HepG2 (cell line): ENCODE measurements around the gene SPTB. TPM values are rescaled to one million over a fixed set of nuclear protein-coding genes. Genes with fewer than 3 reads are reported as not detected.

Experiments
- ATAC-seq: fragments of 200-7000 bp; cut with Tn5 transposase; 3 replicates; pipeline ENCODE4 v1.9.1; 2020; ENCODE audit warnings: mild to moderate bottlenecking, moderate library complexity
- BruUV-seq: library from RNA; stranded (reverse); fragments of 400-500 nt; replicated peaks from 2 replicates; lab custom pipeline; 2021; lab: Mats Ljungman, UMichigan
- CTCF ChIA-PET: fragments of 300-600 bp; formaldehyde crosslinking; extraction: SDS; loops from one replicate; lab custom pipeline; 2021; ENCODE audit warnings: low total read pairs, inconsistent platforms, low intra/inter-chr PET ratio; lab: Yijun Ruan, JAX
- POLR2A ChIA-PET: fragments of 350-600 bp; sonication (Branson Sonifier 250); formaldehyde crosslinking; loops from one replicate; lab custom pipeline; 2020; ENCODE audit warnings: antibody characterized with exemption, inconsistent platforms; lab: Yijun Ruan, JAX
- DNase-seq: peaks from one replicate; pipeline ENCODE4 v3.0.0-alpha.2; 2015; ENCODE audit warnings: low spot score
- FAIRE-seq: peaks from 3 replicates; lab custom pipeline; 2011; peaks lifted over from hg19 to GRCh38; lab: Jason Lieb, UNC
- H2AFZ ChIP-seq: one replicate; pipeline ENCODE4 v1.6.1; 2011; ENCODE audit warnings: low read length, inconsistent platforms
- H3K27ac ChIP-seq: fragments of 300-600 bp; 3 replicates; pipeline ENCODE4 v1.8.0; 2011; ENCODE audit warnings: mixed run types, mild to moderate bottlenecking, mixed read lengths, low read length, inconsistent platforms; ENCODE audit not compliant: insufficient read depth; ENCODE audit errors: extremely low read length
- H3K27me3 ChIP-seq, 2 experiments: fragments of 200-600 bp in 1 of 2; 2 replicates in 1 of 2; 3 replicates in 1 of 2; pipeline versions ENCODE4 v1.6.0 to v1.8.0; 2011; ENCODE audit warnings: low read length in 2 of 2, mild to moderate bottlenecking in 2 of 2, moderate library complexity in 2 of 2, inconsistent platforms in 1 of 2; ENCODE audit not compliant: insufficient read depth in 2 of 2, control insufficient read depth in 1 of 2
- H3K36me3 ChIP-seq, 2 experiments: fragments of 200-600 bp in 1 of 2; replicated peaks in 1 of 2; 2 replicates in 1 of 2; 3 replicates in 1 of 2; pipeline versions ENCODE4 v1.5.1 to v1.8.0; 2011; ENCODE audit warnings: low read length in 2 of 2, inconsistent platforms in 1 of 2; ENCODE audit not compliant: insufficient read depth in 2 of 2, control insufficient read depth in 1 of 2
- H3K4me1 ChIP-seq: 2 replicates; pipeline ENCODE4 v1.5.1; 2012; ENCODE audit warnings: low read length, inconsistent platforms; ENCODE audit not compliant: insufficient read depth
- H3K4me2 ChIP-seq: 2 replicates; pipeline ENCODE4 v1.6.0; 2011; ENCODE audit warnings: low read depth, low read length, inconsistent platforms
- H3K4me3 ChIP-seq, 3 experiments: fragments of 200-600 bp in 1 of 3; sonication (generic), shearing (Covaris generic) in 1 of 3; replicated peaks in 1 of 3; 2 replicates each; pipeline ENCODE4 v1.5.1; 2011 to 2016; ENCODE audit warnings: low read length in 3 of 3, inconsistent platforms in 2 of 3, low read depth in 2 of 3, mild to moderate bottlenecking in 2 of 3, control low read depth in 1 of 3, mixed read lengths in 1 of 3; ENCODE audit not compliant: insufficient read depth in 1 of 3
- H3K79me2 ChIP-seq: one replicate; pipeline ENCODE4 v1.6.1; 2011; ENCODE audit warnings: low read length, inconsistent platforms; ENCODE audit not compliant: insufficient read depth
- H3K9ac ChIP-seq: 2 replicates; pipeline ENCODE4 v1.6.0; 2011; ENCODE audit warnings: mild to moderate bottlenecking, low read depth, low read length, inconsistent platforms; ENCODE audit not compliant: insufficient read depth
- H3K9me3 ChIP-seq: 2 replicates; pipeline ENCODE4 v1.5.1; 2012; ENCODE audit warnings: mild to moderate bottlenecking, low read length
- H4K20me1 ChIP-seq: 2 replicates; pipeline ENCODE4 v1.6.0; 2011; ENCODE audit warnings: inconsistent platforms, mild to moderate bottlenecking, low read length, moderate library complexity; ENCODE audit not compliant: insufficient read depth
- NFE2L2 ChIP-seq: fragments of 150-350 bp; IDR thresholded peaks from 2 replicates; pipeline ENCODE4 v1.6.1; 2014; ENCODE audit warnings: low read length
- SNAI1 ChIP-seq: sonication (generic); formaldehyde crosslinking; IDR thresholded peaks from 2 replicates; pipeline ENCODE4 v1.5.0; 2020; ENCODE audit warnings: mild to moderate bottlenecking, missing genetic modification reagents, borderline replicate concordance
- TOE1 ChIP-seq: sonication (generic); formaldehyde crosslinking; IDR thresholded peaks from 2 replicates; pipeline ENCODE4 v1.4.0; 2020; ENCODE audit warnings: mild to moderate bottlenecking, missing genetic modification reagents
- ZBTB8A ChIP-seq: sonication (generic); formaldehyde crosslinking; IDR thresholded peaks from 2 replicates; pipeline ENCODE4 v1.4.0; 2020; ENCODE audit warnings: mild to moderate bottlenecking, low read depth, missing genetic modification reagents, borderline replicate concordance
- ZNF24 ChIP-seq: fragments of 450-650 bp; IDR thresholded peaks from 2 replicates; pipeline ENCODE4 v1.6.1; 2017; ENCODE audit warnings: antibody characterized with exemption, mild to moderate bottlenecking
- WGBS: methylation state at CpG from one replicate; pipeline ENCODE4 v1.1.6; 2017; ENCODE audit warnings: low lambda C conversion rate; 5-methylcytosine and 5-hydroxymethylcytosine counted together
- in situ Hi-C: cut with HindIII; loops from 2 replicates; pipeline ENCODE4 v1.10.0; 2017; ENCODE audit warnings: low pct_unique_long_range_greater_than_20kb; ENCODE audit not compliant: extremely low pct_ligation_motif_present
- intact Hi-C: fragments of 100-400 bp; cut with micrococcal nuclease; formaldehyde crosslinking; loops from one replicate; pipeline ENCODE4 v1.10.0; 2022; ENCODE audit not compliant: unreplicated experiment
- polyA plus RNA-seq, 8 experiments: library from polyadenylated mRNA; depleted of rRNA in 3 of 8; stranded (reverse) in 7 of 8; unstranded in 1 of 8; fragments of >200 nt; fragmentation: Illumina TruSeq in 4 of 8; extraction: Trizol in 4 of 8; gene quantifications; 2 replicates each; pipeline versions ENCODE4 v1.2.1 to v1.2.3, GENCODE V29; 2011 to 2016; ENCODE audit warnings: low read depth in 4 of 8, missing spikeins in 1 of 8, mixed read lengths in 1 of 8; ENCODE audit not compliant: insufficient read depth in 1 of 8
- total RNA-seq, 5 experiments: library from RNA; depleted of rRNA; stranded (reverse); fragments of >200 nt; fragmentation: Illumina TruSeq; extraction: Trizol; gene quantifications; 2 replicates each; pipeline ENCODE4 v1.2.3, GENCODE V29; 2016; ENCODE audit warnings: low read depth in 1 of 5
- TF ChIP-seq, protein P1 (sequence below): sonication (generic); formaldehyde crosslinking; IDR thresholded peaks from 2 replicates; pipeline ENCODE4 v1.4.0; 2020; ENCODE audit warnings: mild to moderate bottlenecking, missing genetic modification reagents
- TF ChIP-seq, protein P2 (sequence below): sonication (generic); formaldehyde crosslinking; conservative IDR thresholded peaks from 2 replicates; pipeline ENCODE4 v1.4.0; 2020; ENCODE audit warnings: missing genetic modification reagents
- TF ChIP-seq, protein P3 (sequence below): IDR thresholded peaks from 2 replicates; pipeline ENCODE4 v1.6.1; 2012; ENCODE audit warnings: low read depth, low read length, improper control_type of control experiment
- TF ChIP-seq, protein P4 (sequence below): sonication (generic); formaldehyde crosslinking; IDR thresholded peaks from 2 replicates; pipeline ENCODE4 v1.5.0; 2020; ENCODE audit warnings: missing genetic modification reagents

The SPTB gene
- total and polyA plus RNA-seq, 2 of the 13 experiments (the other 11 are each of a cell fraction or from before 2014, with no cell fraction given): 0.01 to 0.02 TPM

DNA sequence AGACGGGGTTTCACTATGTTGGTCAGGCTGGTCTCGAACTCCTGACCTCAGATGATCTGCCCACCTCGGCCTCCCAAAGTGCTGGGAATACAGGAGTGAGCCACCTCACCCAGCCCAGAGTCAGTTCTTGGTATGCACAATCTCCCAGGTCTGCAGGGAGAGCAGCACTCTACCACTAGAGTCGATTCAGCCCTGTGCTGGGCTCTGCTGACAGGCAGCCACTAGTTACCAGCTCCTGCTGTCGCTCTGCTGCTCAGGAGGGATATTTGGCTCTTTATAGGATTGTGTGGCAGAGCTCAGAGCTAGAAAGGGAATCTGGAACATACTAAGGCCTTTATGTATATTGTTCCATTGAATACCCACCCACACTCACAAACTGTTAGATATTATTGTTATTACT, 44.3 kb downstream of the SPTB start:
- POLR2A ChIA-PET: no interaction called here
- in situ Hi-C loops: no loop called here
- CTCF ChIA-PET: no interaction called here

More for the DNA sequence above, 44.3 kb downstream of the SPTB start:
- Histone ChIP-seq H3K9me3 (no peaks in the 10 kb centered on the region), H3K4me1 (peaks cover 3% of the 10 kb centered on the region; the same call in 1 of the 2 replicates), H3K27ac (no peak overlapping the region), H4K20me1 (no peaks in the 10 kb centered on the region), H3K36me3 (no peaks in the 10 kb centered on the region), H3K9ac (no peak overlapping the region), H3K27me3 (peaks cover 1 to 11% of the 10 kb centered on the region in 2 experiments; a peak in 3 of 5 replicates), H3K4me3 (no peak overlapping the region), H2AFZ (no peak overlapping the region), H3K4me2 (no peak overlapping the region), H3K79me2 (no peaks in the 10 kb centered on the region)
- intact Hi-C loops: no loop called here
- FAIRE-seq (no peak), ATAC-seq (no peak), DNase-seq (no peak)
- no TSS peak for BruUV-seq
- 24% methylated on average over 5 of the region's 5 CpGs for WGBS
- TF ChIP-seq NFE2L2 (no peak), ZBTB8A (no peak), TOE1 (no peak), ZNF24 (no peak), SNAI1 (CRISPR knock-in tag) (no peak)
- TF ChIP-seq, protein P1, sequence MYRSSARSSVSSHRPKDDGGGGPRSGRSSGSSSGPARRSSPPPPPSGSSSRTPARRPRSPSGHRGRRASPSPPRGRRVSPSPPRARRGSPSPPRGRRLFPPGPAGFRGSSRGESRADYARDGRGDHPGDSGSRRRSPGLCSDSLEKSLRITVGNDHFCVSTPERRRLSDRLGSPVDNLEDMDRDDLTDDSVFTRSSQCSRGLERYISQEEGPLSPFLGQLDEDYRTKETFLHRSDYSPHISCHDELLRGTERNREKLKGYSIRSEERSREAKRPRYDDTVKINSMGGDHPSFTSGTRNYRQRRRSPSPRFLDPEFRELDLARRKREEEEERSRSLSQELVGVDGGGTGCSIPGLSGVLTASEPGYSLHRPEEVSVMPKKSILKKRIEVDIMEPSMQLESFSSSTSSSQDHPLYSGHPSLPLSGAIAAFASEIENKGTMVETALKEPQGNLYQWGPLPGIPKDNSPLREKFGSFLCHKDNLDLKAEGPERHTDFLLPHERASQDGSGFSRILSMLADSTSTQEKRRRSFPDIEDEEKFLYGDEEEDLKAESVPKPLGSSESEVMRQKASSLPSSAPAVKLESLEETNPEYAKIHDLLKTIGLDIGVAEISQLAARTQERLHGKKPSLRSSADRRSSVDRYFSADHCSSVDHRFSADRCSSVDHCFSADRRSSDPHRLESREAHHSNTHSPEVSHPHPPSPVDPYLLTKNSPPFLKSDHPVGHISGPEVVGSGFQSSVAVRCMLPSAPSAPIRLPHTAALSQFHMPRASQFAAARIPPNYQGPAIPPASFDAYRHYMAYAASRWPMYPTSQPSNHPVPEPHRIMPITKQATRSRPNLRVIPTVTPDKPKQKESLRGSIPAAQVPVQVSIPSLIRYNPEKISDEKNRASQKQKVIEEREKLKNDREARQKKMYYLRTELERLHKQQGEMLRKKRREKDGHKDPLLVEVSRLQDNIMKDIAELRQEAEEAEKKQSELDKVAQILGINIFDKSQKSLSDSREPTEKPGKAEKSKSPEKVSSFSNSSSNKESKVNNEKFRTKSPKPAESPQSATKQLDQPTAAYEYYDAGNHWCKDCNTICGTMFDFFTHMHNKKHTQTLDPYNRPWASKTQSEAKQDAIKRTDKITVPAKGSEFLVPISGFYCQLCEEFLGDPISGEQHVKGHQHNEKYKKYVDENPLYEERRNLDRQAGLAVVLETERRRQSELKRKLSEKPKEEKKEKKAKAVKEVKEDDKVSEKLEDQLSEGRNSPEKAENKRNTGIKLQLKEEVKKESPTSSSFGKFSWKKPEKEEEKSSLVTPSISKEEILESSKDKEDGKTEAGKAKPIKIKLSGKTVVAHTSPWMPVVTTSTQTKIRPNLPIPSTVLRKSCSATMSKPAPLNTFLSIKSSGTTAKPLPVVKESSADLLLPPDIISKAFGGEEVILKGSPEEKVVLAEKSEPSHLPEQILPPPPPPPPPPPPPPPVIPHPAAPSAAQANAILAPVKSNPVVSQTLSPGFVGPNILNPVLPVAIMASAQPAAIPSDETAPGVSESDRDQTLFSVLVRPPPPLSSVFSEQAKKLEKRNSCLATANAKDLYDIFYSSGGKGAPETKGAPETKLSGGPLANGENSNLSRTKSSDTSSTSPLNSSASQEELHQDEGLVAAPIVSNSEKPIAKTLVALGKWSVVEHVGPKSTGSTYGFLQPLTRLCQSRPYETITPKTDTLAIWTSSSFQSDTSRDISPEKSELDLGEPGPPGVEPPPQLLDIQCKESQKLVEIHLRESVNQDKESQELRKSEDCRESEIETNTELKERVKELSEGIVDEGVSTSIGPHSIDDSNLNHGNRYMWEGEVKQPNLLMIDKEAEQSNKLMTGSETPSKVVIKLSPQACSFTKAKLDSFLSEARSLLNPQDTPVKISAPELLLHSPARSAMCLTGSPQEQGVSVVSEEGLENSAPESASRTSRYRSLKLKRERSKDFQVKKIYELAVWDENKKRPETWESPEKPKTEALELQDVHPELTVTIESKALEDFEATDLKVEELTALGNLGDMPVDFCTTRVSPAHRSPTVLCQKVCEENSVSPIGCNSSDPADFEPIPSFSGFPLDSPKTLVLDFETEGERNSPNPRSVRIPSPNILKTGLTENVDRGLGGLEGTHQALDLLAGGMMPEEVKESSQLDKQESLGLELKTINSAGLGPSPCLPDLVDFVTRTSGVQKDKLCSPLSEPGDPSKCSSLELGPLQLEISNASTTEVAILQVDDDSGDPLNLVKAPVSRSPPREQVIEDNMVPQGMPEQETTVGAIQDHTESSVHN (CRISPR knock-in tag): no peak
- TF ChIP-seq, protein P2, sequence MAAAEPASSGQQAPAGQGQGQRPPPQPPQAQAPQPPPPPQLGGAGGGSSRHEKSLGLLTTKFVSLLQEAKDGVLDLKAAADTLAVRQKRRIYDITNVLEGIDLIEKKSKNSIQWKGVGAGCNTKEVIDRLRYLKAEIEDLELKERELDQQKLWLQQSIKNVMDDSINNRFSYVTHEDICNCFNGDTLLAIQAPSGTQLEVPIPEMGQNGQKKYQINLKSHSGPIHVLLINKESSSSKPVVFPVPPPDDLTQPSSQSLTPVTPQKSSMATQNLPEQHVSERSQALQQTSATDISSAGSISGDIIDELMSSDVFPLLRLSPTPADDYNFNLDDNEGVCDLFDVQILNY (CRISPR knock-in tag): no peak
- TF ChIP-seq, protein P3, sequence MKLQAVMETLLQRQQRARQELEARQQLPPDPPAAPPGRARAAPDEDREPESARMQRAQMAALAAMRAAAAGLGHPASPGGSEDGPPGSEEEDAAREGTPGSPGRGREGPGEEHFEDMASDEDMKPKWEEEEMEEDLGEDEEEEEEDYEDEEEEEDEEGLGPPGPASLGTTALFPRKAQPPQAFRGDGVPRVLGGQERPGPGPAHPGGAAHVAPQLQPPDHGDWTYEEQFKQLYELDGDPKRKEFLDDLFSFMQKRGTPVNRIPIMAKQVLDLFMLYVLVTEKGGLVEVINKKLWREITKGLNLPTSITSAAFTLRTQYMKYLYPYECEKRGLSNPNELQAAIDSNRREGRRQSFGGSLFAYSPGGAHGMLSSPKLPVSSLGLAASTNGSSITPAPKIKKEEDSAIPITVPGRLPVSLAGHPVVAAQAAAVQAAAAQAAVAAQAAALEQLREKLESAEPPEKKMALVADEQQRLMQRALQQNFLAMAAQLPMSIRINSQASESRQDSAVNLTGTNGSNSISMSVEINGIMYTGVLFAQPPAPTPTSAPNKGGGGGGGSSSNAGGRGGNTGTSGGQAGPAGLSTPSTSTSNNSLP: no peak
- TF ChIP-seq, protein P4, sequence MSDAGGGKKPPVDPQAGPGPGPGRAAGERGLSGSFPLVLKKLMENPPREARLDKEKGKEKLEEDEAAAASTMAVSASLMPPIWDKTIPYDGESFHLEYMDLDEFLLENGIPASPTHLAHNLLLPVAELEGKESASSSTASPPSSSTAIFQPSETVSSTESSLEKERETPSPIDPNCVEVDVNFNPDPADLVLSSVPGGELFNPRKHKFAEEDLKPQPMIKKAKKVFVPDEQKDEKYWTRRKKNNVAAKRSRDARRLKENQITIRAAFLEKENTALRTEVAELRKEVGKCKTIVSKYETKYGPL (CRISPR knock-in tag): no peak
